IMR-90 (cell line): ENCODE measurements around the gene PHEX. TPM values are rescaled to one million over a fixed set of nuclear protein-coding genes. Genes with fewer than 3 reads are reported as not detected.

Experiments
- ATAC-seq: fragments of 200-7000 bp; cut with Tn5 transposase; 2 replicates; pipeline ENCODE4 v1.9.1; 2020; ENCODE audit warnings: low read depth, mild to moderate bottlenecking, moderate library complexity
- BruUV-seq: library from RNA; stranded (reverse); fragments of 400-500 nt; replicated peaks from 2 replicates; lab custom pipeline; 2021; lab: Mats Ljungman, UMichigan
- CTCF ChIA-PET: fragments of 300-600 bp; formaldehyde crosslinking; extraction: SDS; loops from one replicate; lab custom pipeline; 2021; ENCODE audit warnings: antibody characterized with exemption; lab: Yijun Ruan, JAX
- POLR2A ChIA-PET: fragments of 300-600 bp; sonication (Branson Sonifier 250); formaldehyde crosslinking; loops from one replicate; lab custom pipeline; 2022; ENCODE audit warnings: antibody characterized with exemption; ENCODE audit not compliant: unreplicated experiment; lab: Charles Lee
- DNase-seq: peaks from one replicate; pipeline ENCODE4 v3.0.0; 2013
- H2AFZ ChIP-seq: replicated peaks from 2 replicates; pipeline ENCODE3; 2013; ENCODE audit warnings: low read length, mild to moderate bottlenecking; ENCODE audit not compliant: poor library complexity
- H2AK5ac ChIP-seq: 2 replicates; pipeline ENCODE4 v1.6.1; 2013; ENCODE audit warnings: low read depth, low read length, inconsistent platforms
- H2AK9ac ChIP-seq: replicated peaks from 2 replicates; pipeline ENCODE3; 2013; ENCODE audit warnings: mild to moderate bottlenecking, low read depth, low read length, moderate library complexity; ENCODE audit not compliant: poor library complexity
- H2BK120ac ChIP-seq: 2 replicates; pipeline ENCODE4 v1.6.1; 2013; ENCODE audit warnings: low read depth, low read length, inconsistent platforms
- H2BK15ac ChIP-seq: 3 replicates; pipeline ENCODE4 v1.6.1; 2013; ENCODE audit warnings: low read depth, low read length, inconsistent platforms
- H2BK20ac ChIP-seq: 2 replicates; pipeline ENCODE4 v1.6.1; 2013; ENCODE audit warnings: low read depth, mild to moderate bottlenecking, inconsistent platforms, low read length, moderate library complexity
- H2BK5ac ChIP-seq: 2 replicates; pipeline ENCODE4 v1.6.1; 2013; ENCODE audit warnings: mild to moderate bottlenecking, low read depth, low read length, inconsistent platforms; ENCODE audit not compliant: poor library complexity, severe bottlenecking
- H3K14ac ChIP-seq: replicated peaks from 2 replicates; pipeline ENCODE4 v1.6.1; 2013; ENCODE audit warnings: low read depth, low read length, inconsistent platforms
- H3K18ac ChIP-seq: 2 replicates; pipeline ENCODE4 v1.6.1; 2013; ENCODE audit warnings: low read depth, low read length, control low read depth
- H3K23ac ChIP-seq: 2 replicates; pipeline ENCODE4 v1.6.1; 2013; ENCODE audit warnings: low read depth, low read length, inconsistent platforms
- H3K27ac ChIP-seq: 2 replicates; pipeline ENCODE4 v1.5.1; 2013; ENCODE audit warnings: mild to moderate bottlenecking, control low read depth, low read length; ENCODE audit not compliant: insufficient read depth
- H3K27me3 ChIP-seq: 2 replicates; pipeline ENCODE4 v1.6.1; 2013; ENCODE audit warnings: low read length; ENCODE audit not compliant: control insufficient read depth, insufficient read depth
- H3K36me3 ChIP-seq: 2 replicates; pipeline ENCODE4 v1.6.1; 2013; ENCODE audit warnings: low read length, mixed read lengths; ENCODE audit not compliant: control insufficient read depth, insufficient read depth
- H3K4ac ChIP-seq: 2 replicates; pipeline ENCODE4 v1.6.1; 2013; ENCODE audit warnings: low read depth, low read length, inconsistent platforms
- H3K4me1 ChIP-seq: 2 replicates; pipeline ENCODE4 v1.6.1; 2013; ENCODE audit warnings: low read length, mixed read lengths; ENCODE audit not compliant: control insufficient read depth, insufficient read depth
- H3K4me2 ChIP-seq: 2 replicates; pipeline ENCODE4 v1.6.1; 2013; ENCODE audit warnings: low read depth, mild to moderate bottlenecking, control low read depth, low read length, moderate library complexity
- H3K4me3 ChIP-seq: 2 replicates; pipeline ENCODE4 v1.5.1; 2013; ENCODE audit warnings: low read depth, mild to moderate bottlenecking, control low read depth, low read length, moderate library complexity; ENCODE audit not compliant: insufficient read depth
- H3K56ac ChIP-seq: 2 replicates; pipeline ENCODE4 v1.6.1; 2013; ENCODE audit warnings: low read length, inconsistent platforms; ENCODE audit not compliant: insufficient read depth; ENCODE audit errors: extremely low read depth
- H3K79me1 ChIP-seq, 2 experiments: 2 replicates each; pipeline ENCODE4 v1.6.1; 2013; ENCODE audit warnings: low read length in 2 of 2, inconsistent platforms in 1 of 2, low read depth in 1 of 2
- H3K9ac ChIP-seq: 2 replicates; pipeline ENCODE4 v1.6.1; 2013; ENCODE audit warnings: low read depth, low read length, control low read depth
- H3K9me1 ChIP-seq: 2 replicates; pipeline ENCODE4 v1.6.1; 2013; ENCODE audit warnings: low read length, inconsistent platforms; ENCODE audit not compliant: insufficient read depth
- H3K9me3 ChIP-seq: 2 replicates; pipeline ENCODE4 v1.6.1; 2013; ENCODE audit warnings: low read length; ENCODE audit not compliant: control insufficient read depth, insufficient read depth
- H4K20me1 ChIP-seq: 2 replicates; pipeline ENCODE4 v1.6.1; 2013; ENCODE audit warnings: low read length, inconsistent platforms; ENCODE audit not compliant: insufficient read depth
- H4K5ac ChIP-seq: 2 replicates; pipeline ENCODE4 v1.6.1; 2013; ENCODE audit warnings: mild to moderate bottlenecking, low read depth, low read length, control low read depth
- H4K8ac ChIP-seq, 2 experiments: 2 replicates each; pipeline ENCODE4 v1.6.1; 2013; ENCODE audit warnings: low read depth in 2 of 2, low read length in 2 of 2, control low read depth in 1 of 2, inconsistent platforms in 1 of 2
- H4K91ac ChIP-seq: 2 replicates; pipeline ENCODE4 v1.6.1; 2013; ENCODE audit warnings: low read depth, low read length, inconsistent platforms; ENCODE audit not compliant: insufficient read depth
- CHD1 ChIP-seq: IDR thresholded peaks from 2 replicates; pipeline ENCODE4 v1.6.1; 2012; ENCODE audit warnings: low read depth, low read length, improper control_type of control experiment
- FOS ChIP-seq: fragments of 150-350 bp; IDR thresholded peaks from 2 replicates; pipeline ENCODE4 v1.6.1; 2016; ENCODE audit warnings: low read depth, low read length
- MAFK ChIP-seq: IDR thresholded peaks from 2 replicates; pipeline ENCODE4 v1.6.1; 2012; ENCODE audit warnings: low read depth, low read length, improper control_type of control experiment
- MXI1 ChIP-seq: IDR thresholded peaks from 2 replicates; pipeline ENCODE4 v1.6.1; 2012; ENCODE audit warnings: low read depth, mild to moderate bottlenecking, low read length, moderate library complexity, borderline replicate concordance
- NFE2L2 ChIP-seq: fragments of 150-350 bp; IDR thresholded peaks from 2 replicates; pipeline ENCODE4 v1.6.1; 2016; ENCODE audit warnings: low read depth, mild to moderate bottlenecking, low read length
- RAD21 ChIP-seq: IDR thresholded peaks from 2 replicates; pipeline ENCODE4 v1.6.1; 2012; ENCODE audit warnings: low read length, improper control_type of control experiment
- SMC3 ChIP-seq: fragments of 150-350 bp; IDR thresholded peaks from 2 replicates; pipeline ENCODE4 v1.6.1; 2016; ENCODE audit warnings: low read depth, mild to moderate bottlenecking, antibody characterized with exemption, low read length, moderate library complexity
- WGBS, 2 experiments: methylation state at CpG; one replicate each; pipeline versions ENCODE4 v1.1.5 to v1.1.7; 2013; ENCODE audit warnings: missing lambda C conversion rate in 2 of 2; ENCODE audit not compliant: insufficient read length in 1 of 2; ENCODE audit errors: extremely low coverage in 2 of 2; 5-methylcytosine and 5-hydroxymethylcytosine counted together
- dilution Hi-C: fragments of 300-500 bp; cut with HindIII; formaldehyde crosslinking; loops from one replicate; pipeline ENCODE4 v1.14.3; 2018; ENCODE audit warnings: low sequenced_read_pairs; ENCODE audit not compliant: unreplicated experiment
- in situ Hi-C: fragments of 300-500 bp; cut with MboI; formaldehyde crosslinking; loops from 3 replicates; pipeline ENCODE4 v1.14.3; 2019; ENCODE audit warnings: low sequenced_read_pairs, inconsistent platforms, mixed read lengths
- intact Hi-C: fragments of 100-400 bp; cut with micrococcal nuclease; formaldehyde crosslinking; loops from 2 replicates; pipeline ENCODE4 v1.10.0; 2022
- polyA plus RNA-seq, 3 experiments: library from polyadenylated mRNA; depleted of rRNA; stranded (reverse); fragments of >200 nt; gene quantifications; 2 replicates each; pipeline ENCODE4 v1.2.3, GENCODE V29; 2012; ENCODE audit warnings: low replicate concordance in 1 of 3
- total RNA-seq: library from RNA; depleted of rRNA; stranded (reverse); fragments of >200 nt; gene quantifications from 2 replicates; pipeline ENCODE4 v1.2.3, GENCODE V29; 2012

PHEX gene
- total and polyA plus RNA-seq, 2 of the 4 experiments (the other 2 are of a cell fraction): 0.10 to 0.18 TPM

GRCh38 chrX:22196149-22196548 lies 164.0 kb downstream of the PHEX start:
- no peaks in the 10 kb centered on the region for H3K9me1 ChIP-seq
- H3K9ac ChIP-seq: no peak overlapping the region
- H3K4me2 ChIP-seq: no peak overlapping the region
- H3K27me3 ChIP-seq: no peaks in the 10 kb centered on the region
- no peak overlapping the region for H2AFZ ChIP-seq
- no peak overlapping the region for H2BK5ac ChIP-seq
- no peak overlapping the region for H3K4me3 ChIP-seq
- ChIA-PET POLR2A (no interaction called here), CTCF (no interaction called here)
- in situ Hi-C loops: no loop called here
- no peaks in the 10 kb centered on the region for H3K4me1 ChIP-seq
- H2BK20ac ChIP-seq: no peak overlapping the region
- H3K36me3 ChIP-seq: no peaks in the 10 kb centered on the region
- intact Hi-C loops: no loop called here
- DNase-seq (no peak), ATAC-seq (no peak)
- no peak overlapping the region for H4K91ac ChIP-seq
- no CpG with 5 or more reads among the region's 1 CpG for WGBS, 2 experiments
- no peak overlapping the region for H3K14ac ChIP-seq
- TF ChIP-seq SMC3: no peak
- no peak for TF ChIP-seq FOS
- TF ChIP-seq MAFK: no peak
- TF ChIP-seq NFE2L2: no peak
- TF ChIP-seq MXI1: no peak
- TF ChIP-seq RAD21: no peak
- TF ChIP-seq CHD1: no peak
- H3K27ac ChIP-seq: no peak overlapping the region
- H4K20me1 ChIP-seq: no peaks in the 10 kb centered on the region
- no peaks in the 10 kb centered on the region for H3K79me1 ChIP-seq
- H2AK9ac ChIP-seq: no peak overlapping the region
- H3K23ac ChIP-seq: no peak overlapping the region
- H3K9me3 ChIP-seq: no peaks in the 10 kb centered on the region
- no peak overlapping the region for H4K5ac ChIP-seq
- no peak overlapping the region for H3K4ac ChIP-seq
- no TSS peak for BruUV-seq
- no peak overlapping the region for H3K18ac ChIP-seq
- no peak overlapping the region for H2BK15ac ChIP-seq
- no peak overlapping the region for H4K8ac ChIP-seq
- no peak overlapping the region for H2BK120ac ChIP-seq
- dilution Hi-C loops: no loop called here
- H3K56ac ChIP-seq: no peak overlapping the region
- H2AK5ac ChIP-seq: no peak overlapping the region
